K562 (cell line): Measurements from ENCODE around the gene ENOX2. TPM values are rescaled to one million over a fixed set of nuclear protein-coding genes. Genes with fewer than 3 reads are reported as not detected.

Source experiments
- CXXC5 ChIP-seq: fragments of 250-450 bp; sonication (Bioruptor Pico); IDR thresholded peaks from 2 replicates; pipeline ENCODE4 v1.8.0; 2022; ENCODE audit warnings: inconsistent platforms, mild to moderate bottlenecking, moderate library complexity
- KDM4B ChIP-seq, 2 experiments: fragments of 450-650 bp in 1 of 2; sonication (generic) in 1 of 2; IDR thresholded peaks; 2 replicates each; pipeline ENCODE4 v1.6.1; 2016 to 2017; ENCODE audit warnings: borderline replicate concordance in 2 of 2, antibody characterized with exemption in 1 of 2, low read depth in 1 of 2, mild to moderate bottlenecking in 1 of 2
- L3MBTL2 ChIP-seq: fragments of 450-650 bp; IDR thresholded peaks from 2 replicates; pipeline ENCODE4 v1.6.1; 2016; ENCODE audit warnings: mild to moderate bottlenecking, moderate library complexity
- MGA ChIP-seq: fragments of 450-650 bp; IDR thresholded peaks from 2 replicates; pipeline ENCODE4 v1.6.1; 2016; ENCODE audit warnings: mild to moderate bottlenecking, moderate library complexity
- PRMT5 ChIP-seq: sonication (generic); formaldehyde crosslinking; IDR thresholded peaks from 2 replicates; pipeline ENCODE4 v1.5.0; 2020; ENCODE audit warnings: missing genetic modification reagents
- RAD51 ChIP-seq: fragments of 450-650 bp; IDR thresholded peaks from 2 replicates; pipeline ENCODE4 v1.7.1; 2016; ENCODE audit warnings: low read depth, mild to moderate bottlenecking, borderline replicate concordance
- RBFOX2 ChIP-seq: fragments of 200-400 bp; formaldehyde crosslinking; IDR thresholded peaks from 2 replicates; pipeline ENCODE4 v1.6.1; 2017; ENCODE audit warnings: low read depth, mild to moderate bottlenecking, low read length, moderate library complexity
- RCOR1 ChIP-seq, 2 experiments: IDR thresholded peaks; 2 replicates each; pipeline ENCODE4 v1.6.1; 2012; ENCODE audit warnings: low read depth in 2 of 2, low read length in 2 of 2, borderline replicate concordance in 1 of 2, improper control_type of control experiment in 1 of 2
- XRCC3 ChIP-seq: fragments of 450-650 bp; IDR thresholded peaks from 2 replicates; pipeline ENCODE4 v1.6.1; 2017; ENCODE audit warnings: mild to moderate bottlenecking, moderate library complexity
- ZNF445 ChIP-seq: fragments of 250-450 bp; sonication (Bioruptor Pico); IDR thresholded peaks from 2 replicates; pipeline ENCODE4 v1.4.0; 2020; ENCODE audit warnings: low read depth, mild to moderate bottlenecking, moderate library complexity
- polyA plus RNA-seq, 8 experiments: library from polyadenylated mRNA; depleted of rRNA in 4 of 8; stranded (reverse) in 5 of 8; unstranded in 3 of 8; fragments of >200 nt; fragmentation: Nextera tagmentation in 2 of 8; fragmentation: Illumina TruSeq in 1 of 8; extraction: Ambion mirVana in 2 of 8; extraction: Trizol in 1 of 8; gene quantifications; 2 replicates each; pipeline versions ENCODE4 v1.2.1 to v1.2.3, GENCODE V29; 2011 to 2014; ENCODE audit warnings: inconsistent platforms in 1 of 8, missing spikeins in 1 of 8
- total RNA-seq, 7 experiments: library from RNA; depleted of rRNA in 6 of 7; stranded (reverse); fragments of >200 nt in 6 of 7; fragmentation: Illumina TruSeq in 2 of 7; extraction: Trizol in 2 of 7; gene quantifications; 2 replicates each; pipeline versions ENCODE4 v1.2.1 to v1.2.3, GENCODE V29; 2011 to 2021; ENCODE audit warnings: low replicate concordance in 1 of 7
- TF ChIP-seq, protein P1 (sequence below): sonication (generic); formaldehyde crosslinking; IDR thresholded peaks from 2 replicates; pipeline ENCODE4 v1.8.1; 2022; ENCODE audit warnings: missing genetic modification reagents
- TF ChIP-seq, protein P2 (sequence below): fragments of 450-650 bp; IDR thresholded peaks from 2 replicates; pipeline ENCODE4 v1.6.1; 2018; ENCODE audit not compliant: partially characterized antibody

The ENOX2 gene
- total and polyA plus RNA-seq, 9 of the 15 experiments (the other 6 are each of a cell fraction or from before 2014, with no cell fraction given): 6.1 to 24.0 (median 13.8) TPM

DNA sequence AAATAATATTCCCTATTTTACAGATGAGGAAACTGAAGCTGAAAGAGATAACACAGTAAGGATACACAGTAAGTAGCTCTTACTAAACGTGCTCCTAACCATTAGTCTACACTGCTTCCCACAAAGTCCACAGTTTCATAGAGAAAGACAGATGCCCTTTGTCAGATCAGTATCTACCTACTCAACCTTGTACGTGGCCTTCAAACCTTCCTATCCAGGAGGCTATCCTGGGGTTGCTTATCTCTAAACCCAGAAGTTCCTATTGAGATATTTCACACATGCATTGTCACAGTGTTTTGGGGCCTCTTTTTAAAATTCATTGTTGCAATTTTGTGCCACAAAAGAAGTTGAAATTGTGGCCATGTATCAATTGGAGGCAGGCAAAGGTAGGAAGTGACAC lies 208.0 kb downstream of the ENOX2 start (continued):
- TF ChIP-seq RCOR1 (IDR thresholded peaks at IDR 0.05; ENCODE audit: borderline replicate concordance in 1 of 2, low read depth in 2 of 2, low read length in 2 of 2) (peak in 1 of 2 experiments; percentile 27; a peak in 1 of 4 replicates), L3MBTL2 (no peak), XRCC3 (no peak), RBFOX2 (no peak), CXXC5 (CRISPR knock-in tag) (peak; percentile 50; the same call in 1 of the 2 replicates), PRMT5 (CRISPR knock-in tag) (no peak), KDM4B (IDR thresholded peaks at IDR 0.05; ENCODE audit: borderline replicate concordance in 2 of 2, low read depth in 1 of 2) (no peak), ZNF445 (CRISPR knock-in tag) (no peak), RAD51 (no peak), MGA (no peak)
- TF ChIP-seq, protein P1, sequence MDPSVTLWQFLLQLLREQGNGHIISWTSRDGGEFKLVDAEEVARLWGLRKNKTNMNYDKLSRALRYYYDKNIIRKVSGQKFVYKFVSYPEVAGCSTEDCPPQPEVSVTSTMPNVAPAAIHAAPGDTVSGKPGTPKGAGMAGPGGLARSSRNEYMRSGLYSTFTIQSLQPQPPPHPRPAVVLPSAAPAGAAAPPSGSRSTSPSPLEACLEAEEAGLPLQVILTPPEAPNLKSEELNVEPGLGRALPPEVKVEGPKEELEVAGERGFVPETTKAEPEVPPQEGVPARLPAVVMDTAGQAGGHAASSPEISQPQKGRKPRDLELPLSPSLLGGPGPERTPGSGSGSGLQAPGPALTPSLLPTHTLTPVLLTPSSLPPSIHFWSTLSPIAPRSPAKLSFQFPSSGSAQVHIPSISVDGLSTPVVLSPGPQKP: no peak
- TF ChIP-seq, protein P2, sequence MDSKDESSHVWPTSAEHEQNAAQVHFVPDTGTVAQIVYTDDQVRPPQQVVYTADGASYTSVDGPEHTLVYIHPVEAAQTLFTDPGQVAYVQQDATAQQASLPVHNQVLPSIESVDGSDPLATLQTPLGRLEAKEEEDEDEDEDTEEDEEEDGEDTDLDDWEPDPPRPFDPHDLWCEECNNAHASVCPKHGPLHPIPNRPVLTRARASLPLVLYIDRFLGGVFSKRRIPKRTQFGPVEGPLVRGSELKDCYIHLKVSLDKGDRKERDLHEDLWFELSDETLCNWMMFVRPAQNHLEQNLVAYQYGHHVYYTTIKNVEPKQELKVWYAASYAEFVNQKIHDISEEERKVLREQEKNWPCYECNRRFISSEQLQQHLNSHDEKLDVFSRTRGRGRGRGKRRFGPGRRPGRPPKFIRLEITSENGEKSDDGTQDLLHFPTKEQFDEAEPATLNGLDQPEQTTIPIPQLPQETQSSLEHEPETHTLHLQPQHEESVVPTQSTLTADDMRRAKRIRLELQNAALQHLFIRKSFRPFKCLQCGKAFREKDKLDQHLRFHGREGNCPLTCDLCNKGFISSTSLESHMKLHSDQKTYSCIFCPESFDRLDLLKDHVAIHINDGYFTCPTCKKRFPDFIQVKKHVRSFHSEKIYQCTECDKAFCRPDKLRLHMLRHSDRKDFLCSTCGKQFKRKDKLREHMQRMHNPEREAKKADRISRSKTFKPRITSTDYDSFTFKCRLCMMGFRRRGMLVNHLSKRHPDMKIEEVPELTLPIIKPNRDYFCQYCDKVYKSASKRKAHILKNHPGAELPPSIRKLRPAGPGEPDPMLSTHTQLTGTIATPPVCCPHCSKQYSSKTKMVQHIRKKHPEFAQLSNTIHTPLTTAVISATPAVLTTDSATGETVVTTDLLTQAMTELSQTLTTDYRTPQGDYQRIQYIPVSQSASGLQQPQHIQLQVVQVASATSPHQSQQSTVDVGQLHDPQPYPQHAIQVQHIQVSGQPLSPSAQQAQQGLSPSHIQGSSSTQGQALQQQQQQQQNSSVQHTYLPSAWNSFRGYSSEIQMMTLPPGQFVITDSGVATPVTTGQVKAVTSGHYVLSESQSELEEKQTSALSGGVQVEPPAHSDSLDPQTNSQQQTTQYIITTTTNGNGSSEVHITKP: no peak
